Stomach (tissue), 4 donors: ENCODE measurements around the gene UBXN11.

Source experiments
- POLR2A ChIP-seq, 4 donors: fragments of 450-650 bp; IDR thresholded peaks; one replicate each; pipeline ENCODE4 v1.6.1; 2016; ENCODE audit warnings: antibody characterized with exemption in 4 of 4, control low read depth in 2 of 4, mild to moderate bottlenecking in 1 of 4, moderate library complexity in 1 of 4
- POLR2AphosphoS5 ChIP-seq, 3 donors: sonication (generic); formaldehyde crosslinking; IDR thresholded peaks; one replicate each; pipeline ENCODE4 v1.6.1; 2016; ENCODE audit warnings: antibody characterized with exemption in 3 of 3
- TF ChIP-seq, protein P1 (sequence below), 7 experiments: fragments of 450-650 bp in 4 of 7; fragments of 200-600 bp in 3 of 7; sonication (generic) in 3 of 7; IDR thresholded peaks; one replicate each; pipeline ENCODE4 v1.5.1; 2016 to 2019; ENCODE audit warnings: antibody characterized with exemption in 7 of 7, control low read depth in 2 of 7, mild to moderate bottlenecking in 1 of 7

DNA sequence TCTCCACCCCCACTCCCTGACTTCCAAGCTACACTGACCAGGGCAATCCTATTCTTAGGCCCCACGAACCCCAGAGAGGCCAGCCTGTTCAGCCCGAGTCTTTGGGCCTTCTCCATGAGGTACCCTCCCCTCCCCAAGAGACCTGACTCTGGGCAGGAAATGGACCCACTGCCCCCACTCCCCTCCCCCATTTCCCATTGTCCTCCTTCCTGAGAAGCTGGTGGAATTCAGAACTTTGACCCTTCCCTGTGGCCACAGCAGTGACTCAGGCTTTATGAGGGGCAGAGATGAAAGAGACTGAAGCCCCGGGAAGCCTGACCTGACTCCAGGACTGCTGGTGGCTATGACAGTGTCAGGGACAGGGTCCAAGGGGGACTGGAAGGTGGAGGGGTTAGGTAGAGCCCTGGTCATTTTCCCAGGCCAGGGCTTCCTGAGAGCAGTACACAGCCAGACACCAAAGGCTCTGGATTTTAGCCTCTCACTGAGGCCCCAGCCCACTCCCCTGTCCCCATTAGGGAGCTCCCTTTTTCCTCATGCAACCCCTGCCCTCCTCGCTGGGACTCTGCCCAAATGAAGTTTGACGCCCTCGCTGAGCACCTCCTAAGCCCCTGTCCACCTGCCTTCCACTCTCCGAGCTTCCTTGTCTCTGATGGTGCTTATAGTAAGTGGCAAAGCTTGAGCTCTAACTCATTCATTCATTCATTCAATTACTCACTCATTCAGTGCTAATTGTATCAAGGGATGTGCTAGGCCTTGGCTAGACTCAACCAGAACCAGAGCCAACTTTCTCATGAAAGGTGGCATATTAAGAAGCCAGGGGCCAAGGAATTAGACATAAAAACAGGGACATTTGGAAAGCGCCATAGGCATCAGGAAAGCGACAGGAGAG, 44.5 kb upstream of the UBXN11 start:
- TF ChIP-seq POLR2A (IDR thresholded peaks at IDR 0.05) (no peak), POLR2AphosphoS5 (IDR thresholded peaks at IDR 0.05) (no peak)
- TF ChIP-seq, protein P1, sequence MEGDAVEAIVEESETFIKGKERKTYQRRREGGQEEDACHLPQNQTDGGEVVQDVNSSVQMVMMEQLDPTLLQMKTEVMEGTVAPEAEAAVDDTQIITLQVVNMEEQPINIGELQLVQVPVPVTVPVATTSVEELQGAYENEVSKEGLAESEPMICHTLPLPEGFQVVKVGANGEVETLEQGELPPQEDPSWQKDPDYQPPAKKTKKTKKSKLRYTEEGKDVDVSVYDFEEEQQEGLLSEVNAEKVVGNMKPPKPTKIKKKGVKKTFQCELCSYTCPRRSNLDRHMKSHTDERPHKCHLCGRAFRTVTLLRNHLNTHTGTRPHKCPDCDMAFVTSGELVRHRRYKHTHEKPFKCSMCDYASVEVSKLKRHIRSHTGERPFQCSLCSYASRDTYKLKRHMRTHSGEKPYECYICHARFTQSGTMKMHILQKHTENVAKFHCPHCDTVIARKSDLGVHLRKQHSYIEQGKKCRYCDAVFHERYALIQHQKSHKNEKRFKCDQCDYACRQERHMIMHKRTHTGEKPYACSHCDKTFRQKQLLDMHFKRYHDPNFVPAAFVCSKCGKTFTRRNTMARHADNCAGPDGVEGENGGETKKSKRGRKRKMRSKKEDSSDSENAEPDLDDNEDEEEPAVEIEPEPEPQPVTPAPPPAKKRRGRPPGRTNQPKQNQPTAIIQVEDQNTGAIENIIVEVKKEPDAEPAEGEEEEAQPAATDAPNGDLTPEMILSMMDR (IDR thresholded peaks at IDR 0.05) = no peak
